ENCODE measurements around the gene MAP6D1.

Gene MAP6D1

DNA sequence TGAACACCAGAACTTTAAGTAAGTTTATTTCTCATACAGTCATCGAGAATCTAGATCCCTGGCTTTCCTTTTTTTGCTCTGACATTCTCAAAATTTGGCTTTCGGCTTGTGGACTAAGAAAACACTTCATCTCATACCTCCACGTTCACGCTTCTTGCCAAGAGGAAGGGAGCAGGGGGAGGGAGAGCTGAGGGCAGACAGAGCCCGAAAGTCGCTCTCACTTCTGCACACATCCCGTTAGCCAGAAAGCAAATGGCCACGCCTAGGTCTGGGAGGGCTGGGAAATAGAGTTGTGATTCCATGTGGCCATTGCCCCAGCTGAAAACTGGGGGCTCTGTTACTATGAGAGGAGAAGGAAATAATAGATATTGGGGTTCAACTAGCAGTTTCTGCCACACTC is 57.3 kb downstream of the MAP6D1 start:
- Histone ChIP-seq H3K36me3 (ENCODE audit: control insufficient read depth in 5 of 5, insufficient read depth in 5 of 5, low read length in 5 of 5) (peaks cover 8 to 23% (median 14%) of the 10 kb centered on the region in 5 donors), H3K9me3 (ENCODE audit: control insufficient read depth in 5 of 5, low read length in 5 of 5) (no peaks in the 10 kb centered on the region), H3K27ac (ENCODE audit: low read depth, low read length) (no peak overlapping the region)

DNA sequence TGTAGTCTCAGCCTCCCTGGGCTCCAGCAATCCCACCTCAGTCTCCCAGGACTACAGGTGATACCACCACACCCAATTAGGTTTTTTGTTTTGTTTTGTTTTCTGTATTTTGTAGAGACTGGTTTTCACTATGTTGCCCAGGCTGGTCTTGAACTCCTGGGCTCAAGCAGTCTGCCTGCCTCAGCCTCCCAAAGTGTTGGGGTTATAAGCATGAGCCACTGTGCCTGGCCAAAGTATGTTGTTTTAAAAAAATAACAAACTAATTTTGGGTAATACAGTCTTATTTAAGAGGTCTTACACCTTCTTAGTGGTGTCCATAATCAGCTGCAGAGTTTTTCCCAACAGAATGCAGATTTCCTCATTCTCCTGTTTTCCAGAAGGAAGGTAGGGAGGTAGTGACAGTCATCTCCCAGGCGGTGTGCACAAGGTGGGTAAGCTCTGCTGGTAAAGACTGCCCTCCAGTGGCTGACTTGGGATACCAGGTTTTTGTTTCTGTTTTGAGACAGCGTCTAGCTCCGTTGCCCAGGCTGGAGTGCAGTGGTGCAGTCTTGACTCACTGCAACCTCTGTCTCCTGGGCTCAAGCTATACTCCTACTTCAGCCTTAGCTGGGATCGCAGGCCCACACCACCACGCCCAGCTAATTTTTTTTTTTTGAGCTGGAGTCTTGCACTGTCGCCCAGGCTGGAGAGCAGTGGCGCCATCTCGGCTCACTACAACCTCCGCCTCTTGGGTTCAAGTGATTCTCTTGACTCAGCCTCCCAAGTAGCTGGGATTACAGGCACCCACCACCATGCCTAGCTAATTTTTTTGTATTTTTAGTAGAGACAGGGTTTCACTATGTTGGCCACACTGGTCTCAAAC is 58.4 kb downstream of the MAP6D1 start:
- peaks cover 0 to 9% (median 3%) of the 10 kb centered on the region in 5 donors for H3K4me1 ChIP-seq (ENCODE audit: control insufficient read depth in 5 of 5, insufficient read depth in 5 of 5, low read length in 5 of 5)
- no peak overlapping the region for H3K4me3 ChIP-seq (ENCODE audit: low read depth in 1 of 5, low read length in 5 of 5)
- no peak overlapping the region for H3K27ac ChIP-seq (ENCODE audit: low read depth, low read length)
- H3K36me3 ChIP-seq (ENCODE audit: control insufficient read depth in 5 of 5, insufficient read depth in 5 of 5, low read length in 5 of 5): peaks cover 4 to 20% (median 13%) of the 10 kb centered on the region in 5 donors
- no peaks in the 10 kb centered on the region for H3K27me3 ChIP-seq (ENCODE audit: control insufficient read depth in 5 of 5, insufficient read depth in 4 of 5, low read length in 5 of 5)
- H3K9me3 ChIP-seq (ENCODE audit: control insufficient read depth in 5 of 5, low read length in 5 of 5): no peaks in the 10 kb centered on the region
- H3K9ac ChIP-seq (ENCODE audit: low read length in 5 of 5): no peak overlapping the region

More for the DNA sequence above, 57.3 kb downstream of the MAP6D1 start:
- Histone ChIP-seq H3K4me1 (ENCODE audit: control insufficient read depth in 5 of 5, insufficient read depth in 5 of 5, low read length in 5 of 5) (peaks cover 0 to 7% (median 0%) of the 10 kb centered on the region in 5 donors), H3K27me3 (ENCODE audit: control insufficient read depth in 5 of 5, insufficient read depth in 4 of 5, low read length in 5 of 5) (no peaks in the 10 kb centered on the region), H3K9ac (ENCODE audit: low read length in 5 of 5) (no peak overlapping the region), H3K4me3 (ENCODE audit: low read depth in 1 of 5, low read length in 5 of 5) (no peak overlapping the region)

DNA sequence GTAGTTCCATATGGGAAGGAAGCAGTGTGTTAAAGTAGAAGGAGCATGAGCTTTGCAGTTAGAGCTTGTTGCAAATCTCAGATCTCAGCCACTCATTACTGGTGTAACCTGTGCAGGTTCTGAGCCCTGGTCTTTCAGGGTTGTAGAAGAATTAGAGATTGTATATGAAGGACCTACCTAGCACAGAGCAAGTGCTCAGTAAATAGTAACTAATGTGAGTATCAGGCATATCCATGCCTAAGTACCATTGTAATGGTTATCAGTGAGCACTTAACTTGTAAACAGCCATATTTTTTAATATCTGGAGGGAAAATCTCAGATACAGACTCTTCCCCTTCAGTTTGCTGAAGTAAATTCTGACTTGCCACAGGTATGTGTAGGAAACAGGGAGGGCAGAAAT is 59.3 kb downstream of the MAP6D1 start:
- Histone ChIP-seq H3K36me3 (ENCODE audit: control insufficient read depth in 5 of 5, insufficient read depth in 5 of 5, low read length in 5 of 5) (peaks cover 3 to 27% (median 21%) of the 10 kb centered on the region in 5 donors), H3K4me3 (ENCODE audit: low read depth in 1 of 5, low read length in 5 of 5) (no peak overlapping the region), H3K4me1 (ENCODE audit: control insufficient read depth in 5 of 5, insufficient read depth in 5 of 5, low read length in 5 of 5) (peaks cover 0 to 11% (median 4%) of the 10 kb centered on the region in 5 donors), H3K9ac (ENCODE audit: low read length in 5 of 5) (no peak overlapping the region), H3K27ac (ENCODE audit: low read depth, low read length) (no peak overlapping the region), H3K9me3 (ENCODE audit: control insufficient read depth in 5 of 5, low read length in 5 of 5) (no peaks in the 10 kb centered on the region), H3K27me3 (ENCODE audit: control insufficient read depth in 5 of 5, insufficient read depth in 4 of 5, low read length in 5 of 5) (no peaks in the 10 kb centered on the region)

Data from subcutaneous abdominal adipose tissue (tissue), 5 donors.